Measurements from ENCODE around the gene CTDP1. TPM values are rescaled to one million over a fixed set of nuclear protein-coding genes. Genes with fewer than 3 reads are reported as not detected.

CTDP1 gene
- total and polyA plus RNA-seq, 2 experiments from 2014 or later: 23.3 to 30.2 TPM

GRCh38 chr18:79698668-79699335 is 19.2 kb downstream of the CTDP1 start:
- no peaks in the 10 kb centered on the region for H3K27me3 ChIP-seq
- H3K27ac ChIP-seq: no peak overlapping the region
- no peak overlapping the region for H3K4me3 ChIP-seq
- no peaks in the 10 kb centered on the region for H3K4me1 ChIP-seq (ENCODE audit: low read depth)
- no peaks in the 10 kb centered on the region for H3K9me3 ChIP-seq (ENCODE audit: low read depth)
- H3K36me3 ChIP-seq: peaks cover 22% of the 10 kb centered on the region
- DNase-seq (ENCODE audit: low read depth in 1 of 2, low spot score in 1 of 2): no peak
- TF ChIP-seq, protein P1, sequence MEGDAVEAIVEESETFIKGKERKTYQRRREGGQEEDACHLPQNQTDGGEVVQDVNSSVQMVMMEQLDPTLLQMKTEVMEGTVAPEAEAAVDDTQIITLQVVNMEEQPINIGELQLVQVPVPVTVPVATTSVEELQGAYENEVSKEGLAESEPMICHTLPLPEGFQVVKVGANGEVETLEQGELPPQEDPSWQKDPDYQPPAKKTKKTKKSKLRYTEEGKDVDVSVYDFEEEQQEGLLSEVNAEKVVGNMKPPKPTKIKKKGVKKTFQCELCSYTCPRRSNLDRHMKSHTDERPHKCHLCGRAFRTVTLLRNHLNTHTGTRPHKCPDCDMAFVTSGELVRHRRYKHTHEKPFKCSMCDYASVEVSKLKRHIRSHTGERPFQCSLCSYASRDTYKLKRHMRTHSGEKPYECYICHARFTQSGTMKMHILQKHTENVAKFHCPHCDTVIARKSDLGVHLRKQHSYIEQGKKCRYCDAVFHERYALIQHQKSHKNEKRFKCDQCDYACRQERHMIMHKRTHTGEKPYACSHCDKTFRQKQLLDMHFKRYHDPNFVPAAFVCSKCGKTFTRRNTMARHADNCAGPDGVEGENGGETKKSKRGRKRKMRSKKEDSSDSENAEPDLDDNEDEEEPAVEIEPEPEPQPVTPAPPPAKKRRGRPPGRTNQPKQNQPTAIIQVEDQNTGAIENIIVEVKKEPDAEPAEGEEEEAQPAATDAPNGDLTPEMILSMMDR (IDR thresholded peaks at IDR 0.05; ENCODE audit: low read depth, low read length): no peak

- no peaks in the 10 kb centered on the region for H3K4me1 ChIP-seq (ENCODE audit: low read depth)
- no peak overlapping the region for H3K27ac ChIP-seq
- H3K9me3 ChIP-seq (ENCODE audit: low read depth): no peaks in the 10 kb centered on the region
- no peak overlapping the region for H3K4me3 ChIP-seq
- DNase-seq (ENCODE audit: low read depth in 1 of 2, low spot score in 1 of 2): no peak
- H3K27me3 ChIP-seq: no peaks in the 10 kb centered on the region
- TF ChIP-seq, protein P1 (IDR thresholded peaks at IDR 0.05; ENCODE audit: low read depth, low read length): no peak
- H3K36me3 ChIP-seq: peaks cover 22% of the 10 kb centered on the region
These were observed 20.1 kb downstream of the CTDP1 start for GRCh38 chr18:79699653-79700052.

- H3K27me3 ChIP-seq: no peaks in the 10 kb centered on the region
- no peak for DNase-seq (ENCODE audit: low read depth in 1 of 2, low spot score in 1 of 2)
- no peaks in the 10 kb centered on the region for H3K4me1 ChIP-seq (ENCODE audit: low read depth)
- no peak overlapping the region for H3K27ac ChIP-seq
- TF ChIP-seq, protein P1 (IDR thresholded peaks at IDR 0.05; ENCODE audit: low read depth, low read length): no peak
- no peaks in the 10 kb centered on the region for H3K9me3 ChIP-seq (ENCODE audit: low read depth)
- peaks cover 18% of the 10 kb centered on the region for H3K36me3 ChIP-seq
- H3K4me3 ChIP-seq: no peak overlapping the region
These were observed 23.3 kb downstream of the CTDP1 start for GRCh38 chr18:79702906-79703305.

DNA sequence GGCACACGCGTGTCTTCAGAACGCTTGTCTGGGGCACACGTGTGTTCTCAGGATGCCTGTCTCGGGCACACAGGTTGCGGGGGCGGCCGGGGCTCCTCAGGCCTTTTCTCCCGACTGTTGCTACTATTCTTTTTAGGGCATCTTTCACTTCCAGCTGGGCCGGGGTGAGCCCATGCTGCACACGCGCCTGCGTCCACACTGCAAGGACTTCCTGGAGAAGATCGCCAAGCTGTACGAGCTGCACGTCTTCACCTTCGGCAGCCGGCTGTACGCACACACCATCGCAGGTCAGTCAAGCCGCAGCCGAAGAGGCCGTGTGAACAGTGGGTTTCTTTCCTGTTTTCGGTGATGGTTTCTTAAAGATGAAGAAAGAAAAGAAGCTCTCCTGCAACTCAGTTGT is 25.0 kb downstream of the CTDP1 start:
- DNase-seq (ENCODE audit: low read depth in 1 of 2, low spot score in 1 of 2): no peak
- no peak overlapping the region for H3K4me3 ChIP-seq
- H3K27ac ChIP-seq: no peak overlapping the region
- TF ChIP-seq, protein P1 (IDR thresholded peaks at IDR 0.05; ENCODE audit: low read depth, low read length): no peak
- H3K9me3 ChIP-seq (ENCODE audit: low read depth): no peaks in the 10 kb centered on the region
- H3K27me3 ChIP-seq: no peaks in the 10 kb centered on the region
- H3K36me3 ChIP-seq: peaks cover 13% of the 10 kb centered on the region
- H3K4me1 ChIP-seq (ENCODE audit: low read depth): no peaks in the 10 kb centered on the region

DNA sequence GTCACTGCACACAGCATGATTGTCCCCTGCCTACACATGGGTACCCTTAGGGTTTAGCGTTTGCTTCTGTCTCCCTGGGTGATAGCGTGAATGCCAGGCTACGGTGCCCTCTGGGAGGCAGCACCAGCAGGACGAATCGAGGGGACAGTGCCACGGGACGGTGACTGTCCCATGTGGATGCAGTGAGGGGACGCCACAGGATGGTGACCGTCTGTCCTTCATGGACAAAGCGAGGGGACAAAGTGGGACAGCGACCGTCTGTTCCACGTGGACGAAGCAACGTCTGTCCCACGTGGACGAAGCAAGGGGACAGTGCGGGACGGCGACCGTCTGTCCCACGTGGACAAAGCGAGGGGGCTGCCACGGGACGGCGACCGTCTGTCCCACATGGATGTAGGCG is 25.7 kb downstream of the CTDP1 start:
- no peak overlapping the region for H3K27ac ChIP-seq
- no peaks in the 10 kb centered on the region for H3K9me3 ChIP-seq (ENCODE audit: low read depth)
- no peak overlapping the region for H3K4me3 ChIP-seq
- H3K36me3 ChIP-seq: peaks cover 9% of the 10 kb centered on the region
- H3K27me3 ChIP-seq: no peaks in the 10 kb centered on the region
- H3K4me1 ChIP-seq (ENCODE audit: low read depth): no peaks in the 10 kb centered on the region
- DNase-seq (ENCODE audit: low read depth in 1 of 2, low spot score in 1 of 2): no peak
- TF ChIP-seq, protein P1 (IDR thresholded peaks at IDR 0.05; ENCODE audit: low read depth, low read length): no peak
